Measurements from ENCODE around the gene CSTPP1.

- TF ChIP-seq CTCF (IDR thresholded peaks at IDR 0.05; ENCODE audit: borderline replicate concordance, extremely low read depth, low read length, poor library complexity, severe bottlenecking) (no peak), EZH2 (IDR thresholded peaks at IDR 0.05; ENCODE audit: borderline replicate concordance, low read depth, low read length, severe bottlenecking) (no peak)
Measured at GRCh38 chr11:46947399-46948077, 11.0 kb downstream of the CSTPP1 start.

All from DND-41 (cell line).